DMS 273 (cell line): ENCODE data around the gene MADCAM1.
"Not testable (repeated sequence)": the region's sequence is repeated elsewhere in the genome, so short reads cannot be mapped to it uniquely, and the experiment has no call there.

Experiments used
- DNase-seq: peaks from one replicate; lab custom pipeline; 2025; ENCODE audit not compliant: unreplicated experiment; lab: John Stamatoyannopoulos, UW

Gene MADCAM1

DNA sequence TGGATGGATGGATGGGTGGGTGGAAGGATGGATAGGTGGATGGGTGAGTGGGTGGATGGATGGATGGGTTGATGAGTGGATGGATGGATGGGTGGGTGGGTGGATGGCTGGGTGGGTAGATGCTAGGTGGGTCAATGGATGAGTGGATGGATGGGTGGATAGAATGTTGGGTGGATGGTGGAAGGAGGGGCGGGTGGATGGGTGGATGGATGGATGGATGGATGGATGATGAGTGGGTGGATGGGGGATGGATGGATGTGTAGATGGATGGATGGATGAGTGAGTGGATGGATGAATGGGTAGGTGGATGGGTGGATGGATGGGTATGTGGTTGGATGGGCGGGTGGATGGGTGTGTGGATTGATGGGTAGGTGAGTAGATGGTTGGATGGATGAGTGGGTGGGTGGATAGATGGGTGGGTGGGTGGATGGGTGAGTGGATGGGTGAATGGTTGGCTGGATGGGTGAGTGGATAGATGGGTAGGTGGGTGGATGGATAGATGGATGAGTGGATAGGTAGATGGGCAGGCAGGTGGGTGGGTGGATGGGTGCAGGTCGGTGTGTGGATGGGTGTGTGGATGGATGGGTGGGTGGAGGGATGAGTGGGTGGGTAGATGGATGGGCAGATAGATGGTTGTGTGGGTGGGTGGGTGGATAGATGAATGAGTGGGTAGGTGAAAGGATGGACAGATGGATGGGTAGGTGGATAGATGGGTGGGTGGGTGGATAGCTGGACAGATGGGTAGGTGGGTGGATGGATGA is 31.1 kb upstream of the MADCAM1 start:
- DNase-seq, result no peak

DNA sequence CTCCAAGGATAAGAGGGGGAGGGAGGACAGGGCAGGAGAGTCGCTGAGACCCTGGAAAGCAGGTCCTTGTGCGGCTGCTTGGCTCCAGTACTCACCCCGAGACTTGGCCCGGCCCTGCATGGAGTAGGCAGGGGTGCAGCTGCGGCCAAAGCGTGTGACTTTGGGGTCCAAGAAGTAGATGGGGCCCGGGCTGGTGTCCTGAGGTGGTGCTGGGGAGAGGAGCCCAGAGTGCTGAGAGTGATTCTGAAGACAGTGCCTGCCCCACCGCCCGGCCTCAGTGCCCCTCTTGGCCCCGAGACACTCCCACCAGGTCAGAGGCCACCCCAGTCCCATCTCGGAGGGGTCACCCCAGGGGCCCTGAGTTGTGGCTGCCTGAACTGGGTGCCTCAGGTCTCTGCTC is 28.7 kb upstream of the MADCAM1 start:
- no peak for DNase-seq

DNA sequence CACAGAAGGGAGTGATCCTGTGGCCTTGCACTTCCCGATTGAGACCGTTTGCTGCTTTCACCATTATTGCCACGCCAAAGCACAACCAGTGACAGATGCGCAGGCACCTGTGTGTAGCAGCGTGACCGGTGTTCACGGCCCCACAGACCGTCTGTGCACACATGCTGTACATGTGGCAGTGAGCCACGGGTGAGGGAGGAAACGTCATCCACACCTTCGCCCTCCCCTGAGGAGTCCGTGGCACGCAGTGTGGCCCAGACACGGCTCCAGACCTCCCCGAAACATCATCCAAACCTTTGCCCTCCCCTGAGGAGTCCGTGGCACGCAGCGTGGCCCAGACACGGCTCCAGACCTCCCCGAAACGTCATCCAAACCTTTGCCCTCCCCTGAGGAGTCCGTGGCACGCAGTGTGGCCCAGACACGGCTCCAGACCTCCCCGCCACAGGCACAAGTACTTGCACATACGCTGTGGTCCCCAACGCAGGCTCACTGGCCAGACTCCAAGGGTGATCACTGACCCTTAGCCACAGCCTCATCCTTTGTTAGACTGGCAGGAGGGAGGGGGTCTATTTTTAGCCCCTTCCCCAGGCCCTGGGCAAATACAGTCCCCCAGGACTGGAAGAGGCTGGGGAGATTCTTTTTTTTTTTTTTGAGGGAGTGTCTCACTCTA is 27.6 kb upstream of the MADCAM1 start:
- no peak for DNase-seq

DNA sequence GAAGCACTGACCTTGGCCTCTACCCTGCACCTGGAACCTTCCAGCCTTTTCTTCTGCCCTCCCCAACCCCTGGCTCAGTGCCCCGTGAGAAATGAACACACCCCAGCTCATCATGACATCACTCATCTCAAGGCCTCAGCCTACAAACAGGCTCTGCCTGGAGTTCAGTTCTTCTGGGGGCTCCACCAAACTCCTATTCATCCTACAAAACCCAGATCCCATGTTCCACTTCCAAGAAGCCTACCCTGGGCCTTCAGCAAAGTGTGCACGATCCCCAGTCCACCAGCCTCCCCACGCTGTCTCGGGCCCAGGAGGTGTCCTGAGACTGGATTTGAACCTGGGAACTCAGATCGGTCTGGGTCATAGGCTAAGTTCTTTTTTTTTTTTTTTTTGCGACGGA is 26.5 kb upstream of the MADCAM1 start:
- no peak for DNase-seq

DNA sequence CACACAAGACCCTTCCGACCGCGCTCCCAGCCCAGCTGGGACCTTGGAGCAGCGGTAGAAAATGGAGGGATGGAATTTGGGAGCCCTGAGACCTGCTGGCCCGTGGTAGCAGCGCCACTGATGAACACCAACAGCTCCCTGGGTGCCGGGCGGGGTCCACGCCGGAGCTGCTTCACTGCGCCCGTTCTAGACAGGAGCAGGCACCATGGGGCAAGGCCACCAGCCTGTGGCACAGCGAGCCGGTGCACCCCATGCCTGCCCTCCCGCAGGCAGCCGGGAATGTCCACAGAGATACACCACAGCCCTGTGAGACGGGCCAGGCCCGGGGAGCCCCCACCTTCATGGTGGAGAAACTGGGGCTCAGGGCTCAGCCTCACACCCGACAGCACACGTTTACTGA is 25.6 kb upstream of the MADCAM1 start:
- no peak for DNase-seq

DNA sequence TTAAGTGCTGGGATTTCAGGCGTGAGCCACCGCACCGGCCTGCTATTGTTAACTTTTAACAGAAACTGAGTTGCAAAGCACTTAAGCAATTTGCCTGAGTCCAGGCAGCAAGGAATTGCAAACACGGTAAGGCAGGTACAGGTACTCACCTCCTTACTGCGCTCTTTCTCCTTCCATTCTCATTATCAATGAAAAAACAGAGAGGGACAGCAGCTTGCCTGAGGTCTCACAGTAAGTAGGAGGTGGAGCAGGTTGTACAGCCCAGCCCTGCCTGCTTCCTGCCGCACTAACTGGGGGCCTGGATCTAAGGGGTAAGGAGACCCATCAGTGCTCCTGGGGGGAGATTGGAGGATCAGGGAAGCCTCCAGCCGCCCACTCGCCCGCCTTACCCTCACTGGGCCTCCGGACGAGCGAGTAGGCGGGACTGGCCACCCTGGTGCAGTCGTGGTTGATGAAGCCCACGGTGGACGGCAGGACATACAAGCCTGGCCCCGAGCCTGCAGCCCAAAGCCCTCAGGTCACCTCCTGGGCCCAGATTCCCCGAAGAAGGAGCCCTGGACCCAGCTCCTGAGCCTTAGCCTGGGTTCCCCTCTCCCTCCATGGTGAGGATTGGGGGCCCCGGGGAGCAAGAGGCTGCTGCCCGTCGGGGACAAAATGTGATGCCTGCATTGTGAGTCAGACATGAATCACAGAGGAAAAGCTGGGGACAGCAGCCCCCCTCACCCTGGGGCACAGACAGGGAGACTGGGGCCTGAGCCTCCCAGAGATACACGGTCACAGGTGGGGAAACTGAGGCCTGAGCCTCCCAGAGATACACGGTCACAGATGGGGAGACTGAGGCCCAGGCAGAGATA is 24.1 kb upstream of the MADCAM1 start:
- DNase-seq, result no peak

DNA sequence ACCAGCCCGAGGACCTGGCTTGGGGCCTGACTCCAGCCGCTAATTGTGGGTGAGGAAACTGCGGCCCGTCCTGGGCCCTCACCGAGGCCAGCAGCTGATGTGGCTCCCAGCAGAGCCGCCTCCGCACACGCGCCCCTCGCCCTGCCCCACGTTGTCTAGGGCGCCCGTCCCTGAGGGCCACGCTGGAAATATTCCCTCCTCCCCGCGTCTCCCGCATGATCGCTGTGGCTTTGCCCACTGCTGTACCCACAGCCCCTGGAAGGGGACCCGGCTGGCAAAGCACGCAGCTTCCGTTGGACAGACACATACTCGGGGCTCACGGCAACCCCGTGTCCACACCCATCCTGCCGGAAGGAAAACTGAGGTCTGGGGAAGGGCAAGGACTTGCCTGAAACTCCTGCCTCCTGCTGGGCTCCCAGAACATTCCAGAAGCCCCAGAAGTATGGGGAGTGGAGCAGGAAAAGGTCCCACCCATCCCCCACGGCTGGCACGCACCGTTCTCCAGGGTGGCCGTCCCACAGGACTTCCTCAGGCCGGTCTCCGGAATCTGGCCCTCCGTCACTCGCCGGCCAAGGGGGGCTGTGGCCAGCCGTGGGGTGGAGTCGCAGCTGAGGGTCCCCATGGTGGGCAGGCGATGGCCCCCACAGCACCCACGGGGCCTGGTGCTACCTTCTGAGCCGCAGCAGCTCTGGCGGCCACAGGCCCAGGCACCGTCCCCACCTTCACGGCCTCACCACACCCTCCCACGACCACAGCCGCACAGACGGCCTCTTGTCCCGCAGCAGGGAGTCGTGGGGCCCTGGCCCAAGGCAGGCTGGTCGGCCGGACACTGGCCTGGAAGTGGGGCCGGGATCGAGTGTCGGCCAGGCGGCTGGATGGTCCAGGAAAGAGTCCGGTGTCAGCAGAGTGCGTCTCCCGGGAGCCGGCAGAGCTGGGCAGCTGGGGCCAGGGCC is 21.9 kb upstream of the MADCAM1 start:
- DNase-seq, result no peak

DNA sequence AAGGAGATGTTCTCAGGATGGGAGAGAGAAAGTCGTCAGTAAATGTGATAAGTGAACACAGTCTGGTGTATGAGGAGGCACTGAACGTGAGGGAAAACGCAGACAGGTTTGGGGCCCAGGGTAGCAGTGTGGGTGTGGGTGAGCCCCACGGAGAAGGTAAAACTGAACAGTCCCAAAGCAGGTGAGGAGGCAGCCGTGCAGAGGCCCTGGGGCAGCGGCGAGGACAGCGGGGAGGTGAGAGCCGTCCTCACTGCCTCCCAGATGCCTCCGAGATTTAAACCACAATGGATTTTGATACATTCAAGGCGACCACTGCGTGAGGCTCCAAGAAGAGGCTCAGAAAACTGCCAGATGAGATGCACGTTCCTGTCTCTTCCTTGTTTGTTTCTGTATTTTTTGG is 20.9 kb upstream of the MADCAM1 start:
- no peak for DNase-seq

DNA sequence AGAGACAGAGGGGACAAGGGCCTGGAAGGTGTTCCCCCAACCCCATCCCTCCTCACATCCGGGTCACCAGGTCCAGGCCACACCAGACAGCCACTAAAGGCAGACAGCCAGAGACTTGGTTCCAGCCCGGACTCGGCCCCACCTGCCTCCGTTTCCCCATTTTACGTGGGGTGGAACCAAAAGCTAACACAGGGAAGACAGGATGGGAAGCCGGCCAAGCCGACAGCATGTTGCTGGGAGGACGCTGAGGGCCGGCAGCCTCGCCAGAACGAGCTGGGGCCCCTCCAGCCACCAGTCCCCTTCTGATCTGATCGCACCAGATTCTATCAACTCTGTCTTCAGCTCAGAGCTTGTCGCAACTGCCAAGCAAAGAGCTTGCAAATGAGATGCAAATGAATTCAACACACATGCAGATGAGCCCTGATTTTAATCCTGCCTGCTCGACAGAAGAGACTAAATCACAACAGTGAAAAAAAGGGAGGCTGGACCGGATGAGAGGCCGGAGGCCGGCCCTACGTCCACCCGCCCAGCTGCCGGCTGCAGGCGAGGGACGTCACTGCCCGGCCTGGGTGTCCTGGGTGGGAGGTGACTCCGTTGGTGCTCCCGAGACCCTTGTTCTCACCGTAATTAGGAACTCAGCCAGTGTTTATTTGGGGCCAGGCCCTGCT is 17.9 kb upstream of the MADCAM1 start:
- no peak for DNase-seq

DNA sequence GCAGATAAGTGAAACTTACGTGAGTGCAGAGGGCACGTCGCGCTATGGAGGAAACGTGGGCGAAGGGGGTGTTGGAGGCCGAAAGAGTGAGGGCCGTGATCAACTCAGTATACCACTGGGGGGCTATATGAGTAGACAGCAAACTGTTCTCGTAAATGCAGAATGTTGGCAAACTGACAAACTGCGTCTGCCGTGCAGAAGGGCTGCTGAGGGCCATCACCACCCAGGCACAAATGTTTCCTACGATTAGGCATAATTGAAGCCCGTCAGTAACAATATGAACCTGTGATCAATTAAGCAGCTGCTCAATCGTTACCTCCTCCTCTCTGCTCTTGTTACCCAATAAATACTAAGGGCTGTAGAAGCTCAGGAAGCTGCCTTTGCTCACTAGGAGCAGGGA is 17.3 kb upstream of the MADCAM1 start:
- DNase-seq, result peak; percentile 47

DNA sequence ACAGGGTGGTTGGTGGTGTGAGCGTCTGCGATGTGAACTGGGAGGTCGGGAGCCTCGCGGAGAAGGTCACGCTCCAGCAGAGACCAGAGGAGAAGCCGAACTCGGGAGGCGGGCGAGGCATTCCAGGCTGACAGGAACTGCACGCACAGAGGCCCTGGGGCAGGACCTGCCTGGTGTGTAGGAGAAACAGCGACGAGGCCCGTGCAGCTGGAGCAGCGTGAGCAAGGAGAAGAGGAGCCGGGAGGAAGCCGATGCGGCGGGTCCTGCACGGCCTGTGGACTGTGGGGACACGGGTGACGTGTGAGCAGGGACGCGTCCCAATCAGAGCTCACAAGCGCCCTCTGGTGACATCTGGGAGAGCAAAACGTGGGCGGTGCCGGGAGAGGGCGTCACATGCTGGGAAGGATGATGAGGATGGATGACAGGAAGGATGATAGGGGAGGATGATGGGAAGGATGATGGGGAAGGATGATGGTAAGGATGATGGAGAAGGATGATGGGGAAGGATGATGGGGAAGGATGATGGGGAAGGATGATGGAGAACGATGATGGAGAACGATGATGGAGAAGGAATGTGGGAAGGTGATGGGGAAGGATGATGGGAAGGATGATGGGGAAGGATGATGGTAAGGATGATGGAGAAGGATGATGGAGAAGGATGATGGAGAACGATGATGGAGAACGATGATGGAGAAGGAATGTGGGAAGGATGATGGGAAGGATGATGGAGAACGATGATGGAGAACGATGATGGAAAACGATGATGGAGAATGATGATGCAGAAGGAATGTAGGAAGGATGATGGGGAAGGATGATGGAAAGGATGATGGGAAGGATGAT is 16.1 kb upstream of the MADCAM1 start:
- DNase-seq, result peak; percentile 77

DNA sequence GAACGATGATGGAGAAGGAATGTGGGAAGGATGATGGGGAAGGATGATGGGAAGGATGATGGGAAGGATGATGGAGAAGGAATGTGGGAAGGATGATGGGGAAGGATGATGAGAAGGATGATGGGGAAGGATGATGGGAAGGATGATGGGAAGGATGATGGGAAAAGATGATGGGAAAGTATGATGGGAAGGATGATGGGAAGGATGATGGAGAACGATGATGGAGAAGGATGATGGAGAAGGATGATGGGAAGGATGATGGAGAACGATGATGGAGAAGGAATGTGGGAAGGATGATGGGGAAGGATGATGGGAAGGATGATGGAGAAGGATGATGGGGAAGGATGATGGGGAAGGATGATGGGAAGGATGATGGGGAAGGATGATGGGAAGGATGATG is 15.2 kb upstream of the MADCAM1 start:
- DNase-seq, result not testable (repeated sequence)

DNA sequence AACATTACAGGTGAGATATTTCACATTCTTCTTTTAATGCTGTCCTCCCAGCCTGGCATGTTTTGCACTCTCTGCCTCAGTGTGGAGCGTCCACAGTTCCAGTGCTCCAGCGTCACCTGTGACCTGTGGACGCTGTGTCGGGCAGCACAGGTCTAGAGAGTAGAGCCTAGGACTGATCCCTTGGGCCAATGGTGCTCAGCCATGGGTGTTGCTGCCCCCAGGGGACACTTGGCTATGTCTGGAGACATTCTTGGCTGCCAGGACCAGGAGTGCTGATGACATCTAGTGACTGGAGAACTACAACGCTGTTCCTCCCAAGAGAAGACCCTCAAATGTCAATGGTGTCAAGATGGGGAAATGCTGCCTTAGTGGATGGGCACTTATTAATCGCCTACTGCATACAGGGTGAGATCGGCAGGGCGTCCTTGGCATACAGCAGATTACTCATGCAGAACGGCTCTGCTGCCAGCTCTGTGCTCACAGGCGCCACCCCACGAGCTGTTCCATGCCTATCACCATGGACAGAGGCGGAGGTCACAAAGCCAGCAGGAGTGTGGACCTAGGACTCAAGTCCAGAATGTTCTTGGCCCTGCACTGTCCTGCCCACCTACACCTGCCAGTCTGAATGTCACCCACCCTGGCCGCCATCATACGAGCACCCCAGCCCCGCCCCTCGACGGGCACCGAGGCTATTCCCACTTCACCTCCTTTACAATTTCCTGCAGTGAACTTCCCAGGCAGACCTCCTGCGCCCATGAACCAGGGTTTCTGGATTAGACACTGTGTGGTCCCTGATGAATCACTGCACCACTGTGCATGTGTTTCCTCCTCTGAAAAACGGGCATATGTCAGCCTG is 13.9 kb upstream of the MADCAM1 start:
- no peak for DNase-seq

DNA sequence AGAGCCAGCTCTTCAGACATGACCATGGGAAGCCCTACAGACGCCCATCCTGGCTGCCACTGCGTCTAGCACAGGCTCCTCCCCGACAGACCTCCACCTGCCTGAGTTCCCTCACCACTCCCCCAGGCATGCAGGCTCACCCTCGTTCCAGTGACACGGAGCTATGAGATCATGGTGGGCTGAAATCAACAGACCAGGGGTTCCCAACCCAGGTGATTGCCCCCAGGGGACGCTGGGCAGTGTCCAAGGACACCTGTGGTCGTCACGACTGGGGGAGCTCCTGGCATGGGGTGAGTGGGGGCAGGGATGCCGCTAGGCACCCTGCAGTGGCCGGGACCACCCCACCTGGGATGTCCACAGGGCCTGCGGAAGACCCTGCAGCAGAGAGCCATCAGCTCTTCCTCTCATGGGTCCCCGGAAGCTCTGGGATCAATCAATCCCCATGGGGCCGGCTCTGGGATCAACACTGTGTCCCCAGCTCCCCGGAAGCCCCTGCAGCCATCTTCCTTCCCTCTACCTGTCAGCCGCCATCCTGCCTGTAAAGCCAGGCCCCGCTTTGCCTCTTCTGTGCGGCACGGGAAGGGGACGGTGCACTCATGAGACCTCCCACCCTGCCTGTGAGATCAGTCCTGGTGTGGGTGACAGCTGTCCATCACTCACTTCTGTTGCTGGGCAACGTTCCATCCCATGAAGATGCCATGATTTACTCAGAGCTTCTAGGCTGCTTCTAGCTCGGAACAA is 12.8 kb upstream of the MADCAM1 start:
- no peak for DNase-seq

DNA sequence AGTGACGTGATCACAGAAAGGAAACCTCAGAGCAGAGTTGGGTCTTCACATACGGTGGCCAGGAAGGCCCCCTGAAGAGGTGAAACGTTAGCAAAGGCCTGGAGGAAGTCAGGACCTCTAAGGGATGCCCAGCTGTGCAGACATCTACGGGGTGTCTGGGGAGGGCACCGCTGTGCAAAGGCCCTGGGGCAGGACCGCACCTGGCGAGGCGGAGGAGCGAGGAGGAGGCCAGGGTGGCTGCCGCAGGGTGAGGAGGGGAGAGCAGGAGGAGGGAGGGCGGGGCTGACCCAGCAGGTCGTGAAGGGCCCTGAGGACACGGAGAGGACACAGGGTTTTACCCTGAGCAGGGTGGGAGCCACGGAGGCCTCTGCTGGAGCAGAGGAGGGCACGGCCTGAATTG is 11.8 kb upstream of the MADCAM1 start:
- no peak for DNase-seq

DNA sequence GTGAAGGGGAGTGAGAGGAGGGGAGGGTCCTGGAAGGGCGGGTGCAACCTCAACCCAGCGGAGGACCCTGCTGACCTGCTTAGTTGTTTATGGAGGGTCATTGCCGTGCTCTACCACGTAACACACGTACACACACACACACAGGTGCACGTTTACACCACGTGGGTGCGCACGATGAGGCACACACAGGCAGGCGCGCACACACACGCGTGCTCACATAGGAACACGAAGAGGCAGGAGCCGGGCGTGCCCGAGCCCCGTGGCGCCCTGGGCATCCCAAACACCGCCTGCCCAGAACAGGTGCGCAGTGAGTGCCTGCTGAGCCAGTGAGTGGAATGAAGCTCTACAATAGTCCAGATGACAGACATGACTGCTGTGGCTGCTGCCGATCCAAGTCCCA is 11.2 kb upstream of the MADCAM1 start:
- peak; percentile 63 for DNase-seq

DNA sequence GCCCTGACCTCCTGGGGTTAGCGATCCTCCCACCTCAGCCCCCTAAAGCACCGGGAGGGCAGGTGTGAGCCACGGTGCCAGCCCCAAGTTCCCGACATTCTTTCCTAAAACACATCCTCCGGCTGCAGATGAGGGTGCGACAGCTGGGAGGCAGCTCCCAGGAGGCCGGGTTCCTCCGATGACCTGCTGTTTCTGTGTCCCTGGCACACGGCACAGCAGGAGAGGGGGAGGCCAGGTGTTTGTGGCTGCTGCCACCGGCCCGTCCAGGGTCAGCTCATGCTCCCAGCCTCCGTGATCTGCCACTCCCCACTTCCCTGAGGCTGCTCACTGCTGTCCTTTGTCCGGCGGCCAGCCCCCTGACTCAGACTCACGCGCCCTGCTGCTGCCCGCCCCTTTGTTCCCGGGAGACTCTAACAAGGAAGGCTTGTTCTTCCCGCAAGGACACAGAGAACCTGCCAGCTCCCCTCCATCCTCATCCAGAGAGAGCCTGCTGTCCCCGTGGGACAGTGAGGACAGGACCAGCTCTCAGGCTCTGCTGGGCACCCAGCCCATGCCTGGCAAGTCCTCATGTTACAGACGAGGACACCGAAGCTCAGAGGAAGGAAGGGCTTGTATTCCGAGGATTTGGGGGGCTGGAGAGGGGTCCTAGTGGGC is 10.6 kb upstream of the MADCAM1 start:
- no peak for DNase-seq
